GM18517 (cell line): Measurements from ENCODE around the gene EYA4.

Experiments used
- ATAC-seq: cut with Tn5 transposase; IDR thresholded peaks from one replicate; pipeline ENCODE4 v1.9.1; 2021; ENCODE audit warnings: mild to moderate bottlenecking, moderate library complexity; ENCODE audit not compliant: unreplicated experiment

EYA4 gene, protein sequence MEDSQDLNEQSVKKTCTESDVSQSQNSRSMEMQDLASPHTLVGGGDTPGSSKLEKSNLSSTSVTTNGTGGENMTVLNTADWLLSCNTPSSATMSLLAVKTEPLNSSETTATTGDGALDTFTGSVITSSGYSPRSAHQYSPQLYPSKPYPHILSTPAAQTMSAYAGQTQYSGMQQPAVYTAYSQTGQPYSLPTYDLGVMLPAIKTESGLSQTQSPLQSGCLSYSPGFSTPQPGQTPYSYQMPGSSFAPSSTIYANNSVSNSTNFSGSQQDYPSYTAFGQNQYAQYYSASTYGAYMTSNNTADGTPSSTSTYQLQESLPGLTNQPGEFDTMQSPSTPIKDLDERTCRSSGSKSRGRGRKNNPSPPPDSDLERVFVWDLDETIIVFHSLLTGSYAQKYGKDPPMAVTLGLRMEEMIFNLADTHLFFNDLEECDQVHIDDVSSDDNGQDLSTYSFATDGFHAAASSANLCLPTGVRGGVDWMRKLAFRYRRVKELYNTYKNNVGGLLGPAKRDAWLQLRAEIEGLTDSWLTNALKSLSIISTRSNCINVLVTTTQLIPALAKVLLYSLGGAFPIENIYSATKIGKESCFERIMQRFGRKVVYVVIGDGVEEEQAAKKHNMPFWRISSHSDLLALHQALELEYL

DNA sequence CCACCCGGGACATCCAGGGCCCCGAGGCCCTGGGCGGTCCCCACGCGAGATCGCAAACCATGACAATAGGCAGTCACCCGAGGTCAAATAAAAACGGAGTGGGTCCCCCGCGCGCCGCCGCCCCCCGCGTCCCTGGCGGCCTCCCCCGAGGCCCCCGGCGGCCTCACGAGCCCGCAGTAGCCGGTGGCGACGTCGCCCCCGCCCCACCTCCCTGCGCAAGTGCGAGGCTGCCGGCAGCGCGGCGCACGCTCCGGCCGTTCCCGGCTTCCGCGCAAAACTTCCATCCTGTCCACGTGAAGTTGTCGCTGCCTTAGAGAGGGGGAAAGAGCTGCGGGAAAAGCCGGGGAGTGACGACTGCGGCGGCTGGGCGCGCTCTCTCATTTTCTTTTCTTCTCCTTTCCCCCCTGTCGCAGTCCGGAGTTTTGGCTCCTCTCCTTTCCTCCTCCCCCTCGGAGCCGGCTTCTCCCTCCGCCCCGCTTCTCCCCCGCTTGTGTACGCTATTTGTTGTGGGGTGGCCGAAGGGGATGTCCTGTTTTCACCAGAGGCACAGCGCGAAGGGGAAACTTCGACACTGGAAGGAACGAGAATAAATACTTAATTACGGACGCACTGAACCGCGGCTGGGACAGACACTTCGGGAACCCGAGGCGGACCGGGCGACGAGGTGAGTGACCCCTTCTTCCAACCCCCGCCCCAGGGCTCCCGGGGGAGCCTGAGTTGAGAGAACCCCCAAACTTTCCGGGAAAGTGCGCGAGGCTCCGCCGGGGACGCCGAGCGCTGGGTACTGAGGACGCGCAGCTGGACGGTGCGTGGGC, at the start of gene EYA4:
Gene EYA4, plus strand, starts transcription at position 272 of the 815 bp plus-strand sequence. CDS start 33,424 bp downstream, outside the sequence.
- no peak for ATAC-seq

DNA sequence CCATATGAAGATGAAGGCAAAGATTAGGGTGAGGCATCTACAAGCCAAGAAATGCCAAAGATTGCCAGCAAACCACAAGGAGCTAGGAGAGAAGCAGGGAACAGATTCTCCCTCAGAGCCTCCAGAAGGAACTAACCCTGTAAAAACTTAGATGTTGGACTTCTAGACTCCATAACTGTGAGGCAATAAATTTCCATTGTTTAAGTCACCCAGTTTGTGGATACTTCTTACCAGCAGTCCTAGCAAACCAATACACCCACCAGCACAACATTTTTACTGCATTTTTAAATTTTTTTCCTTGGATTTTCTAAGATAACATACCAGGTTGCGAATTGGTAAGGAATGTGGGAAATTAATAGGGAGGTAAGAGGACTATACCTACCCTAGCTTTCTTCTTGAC, 47.8 kb upstream of the EYA4 start:
- no peak for ATAC-seq

DNA sequence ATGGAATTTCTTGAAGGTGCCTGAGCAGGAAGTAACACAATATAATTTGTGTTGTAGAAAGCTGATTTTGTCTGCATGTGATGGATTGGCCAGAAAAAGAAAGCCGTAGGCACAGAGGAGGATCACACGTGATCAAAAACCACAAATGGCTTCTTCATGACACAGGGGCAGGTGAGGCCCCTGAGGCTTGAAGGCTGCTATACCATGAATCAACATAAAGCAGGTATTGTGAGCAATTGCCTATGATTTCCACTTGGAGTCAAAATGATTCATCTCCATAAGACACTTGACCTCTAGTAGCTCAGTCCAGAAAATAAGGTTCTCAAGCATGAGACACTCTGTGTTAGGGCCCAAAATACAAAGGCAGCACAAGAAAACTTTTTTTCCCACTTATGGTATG, 42.4 kb upstream of the EYA4 start:
- no peak for ATAC-seq

DNA sequence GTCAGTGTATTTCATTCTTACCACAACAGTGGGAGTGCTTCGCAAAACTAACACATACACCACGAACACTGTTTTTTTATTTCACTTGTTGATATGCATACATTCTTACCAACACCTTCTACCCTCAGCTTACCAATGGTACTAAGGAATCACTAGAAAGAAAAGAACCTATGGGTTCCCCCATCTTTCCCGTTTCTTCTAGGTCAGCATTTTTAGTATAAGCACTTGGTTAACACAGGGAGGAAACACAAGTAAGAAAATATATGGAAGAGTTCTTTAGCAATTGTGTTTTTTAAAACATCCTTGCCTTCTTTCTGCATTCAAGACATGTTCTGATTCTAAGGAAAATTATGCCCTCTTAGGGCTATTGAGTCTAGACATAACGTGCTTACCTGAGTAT, 39.9 kb upstream of the EYA4 start:
- ATAC-seq = no peak

DNA sequence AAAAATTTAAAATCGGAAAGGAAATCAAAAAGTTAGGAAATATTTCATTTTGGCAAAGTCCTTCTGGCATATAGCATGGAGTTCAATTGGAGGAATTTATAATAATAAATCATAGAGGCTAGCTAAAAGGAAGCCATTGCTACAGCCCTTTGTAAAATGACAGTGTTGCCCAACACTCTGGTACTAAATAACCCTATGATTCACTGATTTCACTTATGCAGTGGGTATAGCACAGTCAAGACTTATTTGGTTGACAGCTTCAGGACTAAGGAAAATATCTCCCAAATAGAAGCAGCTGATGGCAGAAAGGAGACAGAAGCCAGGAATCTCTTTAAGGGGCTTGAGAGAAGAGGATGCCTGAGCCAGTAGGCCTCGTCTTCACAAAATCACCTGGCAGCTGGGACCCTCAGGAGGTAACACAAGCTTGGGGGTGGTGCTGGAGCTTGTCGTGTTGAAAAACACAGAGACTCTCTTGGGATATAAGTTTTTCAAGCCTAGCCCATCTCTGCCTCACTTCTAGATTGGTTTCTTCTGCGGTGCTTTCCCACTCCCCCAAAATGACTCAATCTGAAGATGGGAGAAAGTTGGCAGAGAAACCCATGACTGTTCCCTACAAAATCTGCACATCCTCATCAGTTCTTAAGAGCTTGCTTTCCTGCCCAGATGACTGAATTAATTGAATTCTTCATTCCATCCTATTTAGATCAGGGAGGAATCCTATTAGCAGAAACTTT, 38.4 kb upstream of the EYA4 start:
- no peak for ATAC-seq

DNA sequence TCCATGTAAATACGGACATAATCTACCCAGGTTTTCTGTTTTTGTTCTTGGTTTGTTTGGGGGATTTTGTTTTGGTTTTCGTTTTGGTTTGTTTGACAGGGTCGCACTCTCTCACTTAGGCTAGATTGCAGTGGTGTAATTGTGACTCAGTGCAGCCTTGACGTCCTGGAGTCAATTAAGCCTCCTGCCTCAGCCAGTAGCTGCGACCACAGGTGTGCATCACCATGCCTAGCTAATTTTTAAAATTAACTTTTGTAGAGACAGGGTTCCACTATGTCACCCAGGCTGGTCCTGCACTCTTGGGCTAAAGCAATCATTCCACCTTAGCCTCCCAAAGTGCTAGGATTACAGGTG, 37.8 kb upstream of the EYA4 start:
- no peak for ATAC-seq

DNA sequence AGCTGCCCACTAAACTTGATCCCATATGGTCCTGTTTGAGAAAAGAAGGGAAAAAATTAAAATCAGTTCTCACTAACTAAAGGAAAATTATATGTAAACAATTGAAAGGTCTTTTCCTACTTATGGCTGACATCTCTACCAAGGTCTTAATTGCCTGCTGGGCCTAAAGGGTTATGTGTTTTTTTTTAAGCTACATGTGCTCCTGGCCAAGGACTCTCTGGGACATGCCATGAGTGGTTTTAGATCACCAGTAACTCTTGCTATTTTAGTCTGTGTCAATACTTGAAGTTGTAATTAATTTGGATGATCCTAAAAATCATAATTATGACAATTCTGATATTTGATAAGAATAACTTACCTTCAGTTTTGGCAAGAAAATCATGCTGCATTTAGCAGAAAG, 35.9 kb upstream of the EYA4 start:
- no peak for ATAC-seq

DNA sequence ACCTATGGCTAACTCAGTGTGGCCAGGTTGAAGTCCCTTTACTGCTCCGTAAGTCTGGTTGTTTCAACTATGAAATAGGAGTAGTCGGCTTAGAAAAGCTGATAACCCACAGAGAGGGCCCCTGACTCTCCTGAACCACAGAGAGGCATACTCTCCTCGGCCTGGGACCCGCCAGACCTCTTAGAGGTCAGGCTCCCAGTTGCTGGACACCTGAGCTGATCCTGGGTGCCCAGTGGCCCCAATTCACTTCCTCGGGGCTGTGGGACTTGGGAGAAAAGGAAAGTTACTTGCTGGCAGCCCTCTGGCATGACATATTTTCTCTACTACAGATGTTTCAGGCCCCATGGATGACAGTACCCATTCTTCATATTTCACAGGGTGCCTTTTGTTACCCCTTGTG, 34.2 kb upstream of the EYA4 start:
- ATAC-seq = no peak

DNA sequence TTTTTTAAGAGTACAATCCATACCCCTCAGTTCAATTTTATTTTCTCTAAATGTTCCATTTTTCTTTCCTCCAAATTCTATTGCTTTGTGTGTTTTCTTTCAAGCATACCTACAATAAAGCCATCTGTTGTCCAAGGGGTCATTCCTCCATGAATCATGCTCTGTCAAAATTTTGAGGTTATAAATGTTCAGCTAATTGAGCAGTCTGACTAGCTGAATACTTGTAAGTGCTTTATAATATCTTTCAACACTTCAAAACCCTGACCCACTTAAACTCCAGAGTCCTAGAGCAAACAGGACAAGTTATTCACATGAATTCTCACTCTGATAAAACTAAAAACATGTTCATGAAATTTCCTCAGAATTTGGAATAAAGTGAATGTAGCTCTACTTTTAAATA, 33.4 kb upstream of the EYA4 start:
- ATAC-seq = no peak

DNA sequence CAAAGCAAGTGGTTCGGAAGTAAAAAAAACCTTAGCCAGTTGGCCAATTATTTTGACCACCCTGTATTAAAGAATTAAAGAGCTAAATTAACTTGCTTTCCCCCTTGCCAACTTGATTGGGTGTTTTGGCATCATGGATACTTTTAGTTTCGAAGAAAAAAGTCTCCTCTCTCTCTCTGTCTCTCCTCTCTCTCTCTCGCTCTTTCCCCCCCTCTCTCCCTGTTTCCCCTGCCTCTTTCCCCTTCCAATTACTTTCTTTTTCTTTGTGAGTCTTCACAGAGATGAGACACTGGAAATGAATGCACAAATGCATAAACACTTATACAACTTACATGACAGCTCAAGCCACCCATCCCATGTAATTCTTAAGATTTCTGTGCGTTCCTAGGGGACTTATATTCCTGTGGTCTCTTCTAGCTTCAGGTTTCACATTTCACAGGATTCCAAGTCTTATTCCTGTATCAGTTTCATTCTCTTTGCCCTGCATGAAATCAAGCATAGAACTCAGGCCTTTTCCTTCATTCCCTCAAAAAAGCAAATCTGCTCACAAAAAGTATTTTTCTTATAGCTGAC, 32.9 kb upstream of the EYA4 start:
- ATAC-seq = no peak

DNA sequence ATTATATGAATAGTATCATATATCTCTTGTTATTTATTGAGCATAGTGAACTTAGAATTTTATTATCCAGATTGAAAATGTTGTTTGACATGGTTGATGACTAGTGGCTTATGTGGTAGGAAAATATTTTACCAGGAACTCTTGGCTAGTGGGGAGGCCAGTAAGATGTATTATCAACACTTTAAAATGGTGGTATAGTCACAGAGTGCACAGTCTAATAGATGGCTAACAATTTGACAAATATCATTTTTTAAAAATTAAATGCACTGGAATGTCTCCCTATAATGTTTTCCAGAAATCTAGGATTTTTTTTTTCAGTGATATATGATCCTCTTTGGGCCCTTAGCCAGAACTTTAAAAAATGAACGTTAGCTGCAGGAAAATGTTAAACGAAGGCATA, 26.9 kb upstream of the EYA4 start:
- no peak for ATAC-seq

DNA sequence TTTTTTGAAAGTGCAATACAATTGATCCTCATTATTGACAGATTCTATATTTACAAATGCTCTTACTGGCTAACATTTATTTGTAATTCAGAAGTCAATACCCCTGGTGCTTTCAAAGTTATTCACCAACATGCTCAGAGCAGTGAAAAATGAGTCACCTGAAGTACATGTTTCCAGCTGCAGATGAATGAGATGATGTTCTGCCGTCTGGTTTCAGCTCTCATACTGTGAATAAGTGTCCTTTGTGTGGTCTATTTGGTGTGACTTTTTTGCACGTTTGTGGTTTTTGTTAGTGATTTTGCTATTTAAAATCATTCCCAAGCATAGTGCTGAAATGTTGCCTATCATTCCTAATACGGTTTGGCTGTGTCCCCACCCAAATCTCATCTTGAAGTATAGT, 22.3 kb upstream of the EYA4 start:
- ATAC-seq = no peak

DNA sequence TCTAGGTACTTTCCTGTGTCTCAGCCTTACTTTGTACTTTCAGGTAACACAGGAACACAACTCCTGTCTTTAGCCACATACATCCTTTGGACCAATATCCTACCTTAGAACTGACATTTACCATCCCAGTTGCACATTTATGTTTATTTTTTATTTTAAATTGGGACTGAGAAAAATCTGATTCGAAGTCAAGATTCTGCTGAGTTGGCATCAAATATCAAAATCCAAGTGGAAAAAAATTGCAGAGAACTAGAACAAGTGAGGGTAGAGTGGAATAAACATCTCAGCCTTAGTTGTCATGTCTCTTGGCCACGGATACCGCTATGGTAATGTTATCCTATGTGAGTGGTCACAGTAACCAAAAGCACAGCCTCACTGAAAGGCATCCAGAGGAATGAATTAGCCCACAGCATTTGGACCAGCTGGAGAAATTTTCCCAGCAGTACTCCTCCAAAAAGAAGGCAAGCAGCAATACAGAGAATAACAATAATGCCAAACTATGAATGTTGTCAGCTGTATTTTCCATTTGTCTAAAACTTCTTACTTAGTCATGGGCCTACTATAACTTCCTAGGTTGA, 17.6 kb upstream of the EYA4 start:
- ATAC-seq = no peak

DNA sequence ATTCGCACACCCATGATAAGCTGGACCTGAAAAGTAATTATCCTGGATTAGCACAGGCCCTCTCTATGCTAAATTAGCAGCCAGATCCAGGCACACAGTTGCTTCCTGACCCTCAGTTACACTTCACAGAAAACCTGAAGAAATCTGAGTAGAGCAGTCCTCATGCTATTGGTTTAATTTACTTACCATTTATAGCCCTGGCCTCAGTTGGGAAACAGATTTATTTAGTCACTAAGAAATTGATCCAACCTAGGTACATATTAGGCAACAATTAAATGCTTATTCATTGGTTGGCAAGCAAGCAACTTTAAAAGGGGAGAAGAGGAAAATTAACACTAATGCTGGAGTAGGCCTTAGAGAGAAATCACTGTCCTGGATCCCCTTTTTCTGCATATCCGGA, 15.6 kb upstream of the EYA4 start:
- no peak for ATAC-seq

DNA sequence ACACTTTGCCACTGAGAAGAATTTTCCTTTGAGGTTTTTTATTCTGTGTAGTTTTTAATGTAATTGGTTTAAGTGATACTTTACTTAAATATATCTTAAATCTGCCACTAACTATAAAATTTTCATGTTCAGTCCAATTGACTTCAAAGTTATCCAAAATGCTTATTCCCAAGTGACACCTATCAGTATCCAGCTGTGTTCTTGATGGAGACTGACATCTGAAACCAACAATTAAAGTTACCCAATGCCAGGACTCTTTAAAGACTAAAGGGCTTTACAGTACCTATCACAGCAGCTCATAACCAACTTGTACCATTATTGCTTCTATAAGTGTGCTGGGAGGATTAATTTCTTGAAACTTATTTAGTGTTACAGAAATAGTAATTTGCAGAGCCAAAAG, 13.8 kb upstream of the EYA4 start:
- ATAC-seq = no peak

DNA sequence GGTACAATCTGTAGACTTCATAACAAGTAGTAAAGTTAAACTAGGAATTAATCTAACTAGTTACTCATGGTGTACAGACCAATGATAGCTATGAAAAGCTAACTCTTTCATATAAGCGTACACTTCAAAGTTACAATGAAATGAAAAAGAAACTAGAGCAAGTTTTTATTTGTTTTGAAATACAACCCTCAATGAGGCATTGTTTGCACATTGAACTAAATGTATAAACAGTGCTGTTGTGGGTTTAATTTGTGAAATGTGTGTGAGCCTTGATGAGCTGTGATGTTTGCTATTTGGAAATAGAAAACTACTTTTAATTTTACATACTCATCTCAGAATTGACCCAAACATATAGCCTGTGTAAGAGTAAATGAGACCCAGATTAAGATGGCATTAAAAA, 11.1 kb upstream of the EYA4 start:
- ATAC-seq = no peak

DNA sequence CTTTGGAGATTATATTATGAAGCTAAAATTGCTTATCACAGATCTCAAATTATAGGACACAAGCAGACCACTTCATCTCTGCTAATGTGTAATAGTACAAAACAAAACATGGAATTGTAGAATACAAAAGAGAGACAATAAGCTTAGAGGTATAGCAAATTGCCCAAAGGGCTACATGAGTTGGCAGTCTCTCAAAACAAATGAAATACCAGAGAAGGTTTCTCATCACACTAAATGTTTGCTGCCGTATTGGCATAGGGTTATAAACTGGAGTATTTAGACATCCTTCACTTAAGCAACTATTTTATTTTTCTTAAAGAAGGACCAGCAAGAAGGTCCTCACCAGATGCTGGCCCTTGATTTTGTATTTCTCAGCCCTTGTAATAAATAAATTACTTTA, 5.9 kb upstream of the EYA4 start:
- ATAC-seq = no peak

DNA sequence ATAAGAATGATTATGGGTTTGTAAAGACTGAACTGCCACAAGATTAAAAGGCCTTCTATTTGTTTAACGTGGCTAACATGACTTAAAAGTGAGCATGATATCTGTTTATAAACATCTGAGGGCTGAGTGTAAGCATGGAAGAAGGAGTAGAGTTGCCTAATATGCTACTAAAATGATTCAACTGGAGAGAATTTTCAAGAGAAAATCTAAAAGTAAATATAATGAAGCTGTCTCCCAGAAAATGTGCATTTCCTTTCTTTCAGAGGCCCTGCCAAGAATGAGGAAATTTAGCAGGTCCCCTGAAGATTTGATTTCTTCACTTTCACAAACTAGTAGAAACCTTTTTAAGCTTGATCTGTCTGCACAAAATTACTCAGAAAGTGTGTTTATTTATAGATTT, 4.2 kb upstream of the EYA4 start:
- no peak for ATAC-seq

DNA sequence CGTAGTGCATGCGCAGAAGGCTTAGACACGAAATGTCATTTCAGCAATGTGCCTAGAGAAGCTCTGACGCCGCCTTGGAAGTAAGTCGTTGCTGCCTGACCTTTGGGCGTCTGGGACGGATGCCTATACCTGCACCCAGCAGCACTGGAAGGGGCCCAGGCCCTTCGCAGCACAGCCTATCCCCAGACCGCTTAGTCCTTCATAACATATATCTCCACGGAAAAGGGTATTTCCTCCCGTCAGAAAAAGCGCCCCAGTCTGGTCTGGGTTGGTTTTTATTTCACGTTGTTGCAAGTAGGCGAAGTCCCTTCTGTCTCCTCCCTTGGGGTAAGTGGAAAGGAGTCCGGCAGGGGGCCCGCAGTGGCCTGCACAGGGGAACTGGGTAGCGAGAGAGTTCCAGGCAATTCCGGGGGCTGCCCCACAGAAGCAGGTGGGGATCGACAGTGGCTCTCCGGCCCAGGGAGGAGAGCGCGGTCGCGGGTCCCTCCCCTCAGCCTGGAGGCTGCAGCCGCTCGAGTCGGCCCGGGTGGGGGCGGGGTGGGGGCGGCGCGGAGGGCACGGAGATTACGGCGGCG, 559 bp upstream of the EYA4 start:
- ATAC-seq = no peak
